Astrocyte (in vitro differentiated cells and primary cell): ENCODE measurements around the gene CCDC87. TPM values are rescaled to one million over a fixed set of nuclear protein-coding genes. Genes with fewer than 3 reads are reported as not detected.

Experiments
- DNase-seq: peaks from one replicate; pipeline ENCODE4 v3.0.0-alpha.2; 2010; ENCODE audit warnings: low read depth
- FAIRE-seq: peaks from 2 replicates; lab custom pipeline; 2011; peaks lifted over from hg19 to GRCh38; lab: Jason Lieb, UNC
- H2AFZ ChIP-seq: 2 replicates; pipeline ENCODE4 v1.6.0; 2012; ENCODE audit warnings: low read depth, low read length, inconsistent platforms
- H3K27ac ChIP-seq: 2 replicates; pipeline ENCODE4 v1.5.1; 2011; ENCODE audit warnings: low read depth, low read length, inconsistent platforms
- H3K27me3 ChIP-seq: 2 replicates; pipeline ENCODE4 v1.6.0; 2011; ENCODE audit warnings: low read length, inconsistent platforms; ENCODE audit not compliant: insufficient read depth
- H3K36me3 ChIP-seq: 2 replicates; pipeline ENCODE4 v1.5.1; 2011; ENCODE audit warnings: low read length, inconsistent platforms; ENCODE audit not compliant: insufficient read depth
- H3K4me1 ChIP-seq: 2 replicates; pipeline ENCODE4 v1.5.1; 2011; ENCODE audit warnings: low read length, inconsistent platforms; ENCODE audit not compliant: insufficient read depth
- H3K4me2 ChIP-seq: 2 replicates; pipeline ENCODE4 v1.6.0; 2012; ENCODE audit warnings: low read length, inconsistent platforms
- H3K4me3 ChIP-seq: 2 replicates; pipeline ENCODE4 v1.5.1; 2011; ENCODE audit warnings: low read depth, mild to moderate bottlenecking, low read length, inconsistent platforms; ENCODE audit not compliant: insufficient read depth
- H3K79me2 ChIP-seq: 2 replicates; pipeline ENCODE4 v1.6.0; 2012; ENCODE audit warnings: mild to moderate bottlenecking, low read length, inconsistent platforms; ENCODE audit not compliant: insufficient read depth
- H3K9ac ChIP-seq: 2 replicates; pipeline ENCODE4 v1.6.0; 2012; ENCODE audit warnings: mild to moderate bottlenecking, low read length, inconsistent platforms
- H3K9me3 ChIP-seq: 2 replicates; pipeline ENCODE4 v1.5.1; 2012; ENCODE audit warnings: low read depth, mild to moderate bottlenecking, low read length, inconsistent platforms; ENCODE audit not compliant: insufficient read depth
- H4K20me1 ChIP-seq: 2 replicates; pipeline ENCODE4 v1.6.0; 2012; ENCODE audit warnings: low read length, inconsistent platforms; ENCODE audit not compliant: insufficient read depth
- H3K27ac Mint-ChIP-seq: one replicate; pipeline ENCODE4 v1.8.0; 2021; ENCODE audit warnings: mild to moderate bottlenecking, mixed read lengths; ENCODE audit not compliant: unreplicated experiment
- H3K27me3 Mint-ChIP-seq: one replicate; pipeline ENCODE4 v1.8.0; 2021; ENCODE audit warnings: low read depth, mixed read lengths; ENCODE audit not compliant: unreplicated experiment
- H3K36me3 Mint-ChIP-seq: one replicate; pipeline ENCODE4 v1.8.0; 2021; ENCODE audit warnings: low read depth, mixed read lengths; ENCODE audit not compliant: unreplicated experiment
- H3K4me1 Mint-ChIP-seq: one replicate; pipeline ENCODE4 v1.8.0; 2021; ENCODE audit warnings: low read depth, mixed read lengths; ENCODE audit not compliant: unreplicated experiment
- H3K4me3 Mint-ChIP-seq: one replicate; pipeline ENCODE4 v1.8.0; 2021; ENCODE audit warnings: mild to moderate bottlenecking, moderate library complexity, mixed read lengths; ENCODE audit not compliant: unreplicated experiment
- H3K9me3 Mint-ChIP-seq: one replicate; pipeline ENCODE4 v1.8.0; 2021; ENCODE audit warnings: mild to moderate bottlenecking, mixed read lengths; ENCODE audit not compliant: unreplicated experiment
- EZH2 ChIP-seq: IDR thresholded peaks from 2 replicates; pipeline ENCODE4 v1.6.1; 2012; ENCODE audit warnings: mild to moderate bottlenecking, low read length, inconsistent platforms; ENCODE audit not compliant: insufficient read depth
- total RNA-seq: library from RNA; stranded (reverse); gene quantifications from 2 replicates; pipeline ENCODE4 v1.2.1, GENCODE V29; 2021
- TF ChIP-seq, protein P1 (sequence below): IDR thresholded peaks from 2 replicates; pipeline ENCODE4 v1.5.1; 2011; ENCODE audit warnings: low read depth, mild to moderate bottlenecking, inconsistent platforms, low read length, moderate library complexity; ENCODE audit not compliant: insufficient read depth

CCDC87 gene
- total RNA-seq, 1 donor from 2014 or later, result 0.34 TPM

- H3K4me2 ChIP-seq, result no peak overlapping the region
- no peak overlapping the region for H3K4me3 ChIP-seq
- Mint-ChIP-seq H3K4me3 (no peak overlapping the region), H3K9me3 (peaks cover 6% of the 10 kb centered on the region), H3K4me1 (peaks cover 14% of the 10 kb centered on the region), H3K27me3 (peaks cover 16% of the 10 kb centered on the region), H3K36me3 (no peaks in the 10 kb centered on the region), H3K27ac (no peak overlapping the region)
- no peaks in the 10 kb centered on the region for H3K79me2 ChIP-seq
- TF ChIP-seq EZH2, result no peak
- TF ChIP-seq, protein P1, sequence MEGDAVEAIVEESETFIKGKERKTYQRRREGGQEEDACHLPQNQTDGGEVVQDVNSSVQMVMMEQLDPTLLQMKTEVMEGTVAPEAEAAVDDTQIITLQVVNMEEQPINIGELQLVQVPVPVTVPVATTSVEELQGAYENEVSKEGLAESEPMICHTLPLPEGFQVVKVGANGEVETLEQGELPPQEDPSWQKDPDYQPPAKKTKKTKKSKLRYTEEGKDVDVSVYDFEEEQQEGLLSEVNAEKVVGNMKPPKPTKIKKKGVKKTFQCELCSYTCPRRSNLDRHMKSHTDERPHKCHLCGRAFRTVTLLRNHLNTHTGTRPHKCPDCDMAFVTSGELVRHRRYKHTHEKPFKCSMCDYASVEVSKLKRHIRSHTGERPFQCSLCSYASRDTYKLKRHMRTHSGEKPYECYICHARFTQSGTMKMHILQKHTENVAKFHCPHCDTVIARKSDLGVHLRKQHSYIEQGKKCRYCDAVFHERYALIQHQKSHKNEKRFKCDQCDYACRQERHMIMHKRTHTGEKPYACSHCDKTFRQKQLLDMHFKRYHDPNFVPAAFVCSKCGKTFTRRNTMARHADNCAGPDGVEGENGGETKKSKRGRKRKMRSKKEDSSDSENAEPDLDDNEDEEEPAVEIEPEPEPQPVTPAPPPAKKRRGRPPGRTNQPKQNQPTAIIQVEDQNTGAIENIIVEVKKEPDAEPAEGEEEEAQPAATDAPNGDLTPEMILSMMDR, result no peak
- H3K9ac ChIP-seq, result no peak overlapping the region
- H4K20me1 ChIP-seq, result no peaks in the 10 kb centered on the region
- no peak for DNase-seq
- no peak overlapping the region for H3K27ac ChIP-seq
- no peaks in the 10 kb centered on the region for H3K36me3 ChIP-seq
- peaks cover 6% of the 10 kb centered on the region for H3K27me3 ChIP-seq
- H3K4me1 ChIP-seq, result peaks cover 9% of the 10 kb centered on the region
- no peak for FAIRE-seq
- H3K9me3 ChIP-seq, result no peaks in the 10 kb centered on the region
- H2AFZ ChIP-seq, result no peak overlapping the region
Observed at GRCh38 chr11:66569076-66569475, 23.8 kb downstream of the CCDC87 start.

- Histone ChIP-seq H3K4me1 (peaks cover 9% of the 10 kb centered on the region), H2AFZ (peak within 1 kb of the TSS; percentile 98), H3K4me3 (peak within 1 kb of the TSS; percentile 55), H4K20me1 (no peaks in the 10 kb centered on the region), H3K27me3 (peaks cover 6% of the 10 kb centered on the region), H3K36me3 (no peaks in the 10 kb centered on the region), H3K4me2 (peak within 1 kb of the TSS; percentile 88), H3K27ac (no peak within 1 kb of the TSS), H3K9ac (peak within 1 kb of the TSS; percentile 60), H3K79me2 (no peaks in the 10 kb centered on the region), H3K9me3 (no peaks in the 10 kb centered on the region)
- H3K36me3 Mint-ChIP-seq, result no peaks in the 10 kb centered on the region
- H3K4me3 Mint-ChIP-seq, result no peak within 1 kb of the TSS
- no peak for TF ChIP-seq EZH2
- TF ChIP-seq, protein P1, result no peak
- H3K27ac Mint-ChIP-seq, result no peak within 1 kb of the TSS
- peaks cover 14% of the 10 kb centered on the region for H3K4me1 Mint-ChIP-seq
- no peak for FAIRE-seq
- H3K27me3 Mint-ChIP-seq, result peaks cover 18% of the 10 kb centered on the region
- DNase-seq, result peak; percentile 33
- H3K9me3 Mint-ChIP-seq, result peaks cover 3% of the 10 kb centered on the region
Observed at GRCh38 chr11:66568124-66568916, 24.5 kb downstream of the CCDC87 start, which contains the start of gene CTSF. TSS of gene CTSF (minus strand) at chr11:66568606. CDS start at chr11:66568486, 120 bp downstream.

- Mint-ChIP-seq H3K27me3 (peaks cover 20% of the 10 kb centered on the region), H3K4me1 (peaks cover 14% of the 10 kb centered on the region), H3K27ac (no peak overlapping the region), H3K9me3 (peaks cover 3% of the 10 kb centered on the region), H3K4me3 (no peak overlapping the region), H3K36me3 (no peaks in the 10 kb centered on the region)
- Histone ChIP-seq H3K9ac (peak overlapping the region; percentile 60), H4K20me1 (no peaks in the 10 kb centered on the region), H3K27ac (no peak overlapping the region), H3K27me3 (peaks cover 6% of the 10 kb centered on the region), H3K4me2 (peak overlapping the region; percentile 88), H3K4me3 (peak overlapping the region; percentile 55), H3K36me3 (no peaks in the 10 kb centered on the region), H3K9me3 (no peaks in the 10 kb centered on the region), H3K79me2 (no peaks in the 10 kb centered on the region), H3K4me1 (peaks cover 9% of the 10 kb centered on the region), H2AFZ (no peak overlapping the region)
- no peak for TF ChIP-seq EZH2
- TF ChIP-seq, protein P1, result no peak
- FAIRE-seq (no peak), DNase-seq (no peak)
Observed at GRCh38 chr11:66567787-66568123, 25.1 kb downstream of the CCDC87 start.
